GM12892 (cell line): ENCODE data around the gene ZFHX3.

ENCODE experiments used
- POLR2A ChIP-seq: IDR thresholded peaks from 2 replicates; pipeline ENCODE4 v1.6.1; 2011; ENCODE audit warnings: low read depth, low read length, control low read depth
- POLR2AphosphoS5 ChIP-seq: IDR thresholded peaks from 2 replicates; pipeline ENCODE4 v1.6.1; 2011; ENCODE audit warnings: low read depth, low read length, control low read depth
- TAF1 ChIP-seq: IDR thresholded peaks from 2 replicates; pipeline ENCODE4 v1.6.1; 2011; ENCODE audit warnings: low read depth, mild to moderate bottlenecking, control low read depth, low read length, borderline replicate concordance

- no peak for TF ChIP-seq POLR2A
- no peak for TF ChIP-seq POLR2AphosphoS5
- TF ChIP-seq TAF1, result no peak
These were observed 74.9 kb downstream of the ZFHX3 start for GRCh38 chr16:72972878-72973571.
